ENCODE results near the gene CTRL.

DNA sequence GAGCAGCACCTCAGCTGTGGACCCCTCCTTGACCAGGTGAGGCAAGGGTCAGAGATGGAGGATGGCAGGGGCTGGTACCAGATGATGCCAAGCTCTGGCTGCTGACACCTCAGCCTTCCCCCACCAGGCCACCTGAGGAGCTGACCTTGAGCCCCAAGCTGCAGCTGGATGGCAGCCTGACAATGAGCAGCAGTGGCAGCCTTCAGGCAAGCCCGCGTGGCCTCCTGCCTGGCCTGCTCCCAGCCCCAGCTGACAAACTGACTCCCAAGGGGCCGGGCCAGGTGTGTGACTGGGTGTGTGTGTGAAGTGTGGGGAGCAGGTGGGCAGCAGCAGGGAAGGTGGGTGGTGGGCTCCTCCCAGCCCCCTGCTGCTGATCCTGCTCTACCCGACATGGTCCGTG, 51.7 kb downstream of the CTRL start:
- TF ChIP-seq POLR2A (IDR thresholded peaks at IDR 0.05; ENCODE audit: extremely low read depth, insufficient read length) (no peak), MYC (IDR thresholded peaks at IDR 0.05; ENCODE audit: low read depth, low read length) (no peak)
- TF ChIP-seq, protein P1, sequence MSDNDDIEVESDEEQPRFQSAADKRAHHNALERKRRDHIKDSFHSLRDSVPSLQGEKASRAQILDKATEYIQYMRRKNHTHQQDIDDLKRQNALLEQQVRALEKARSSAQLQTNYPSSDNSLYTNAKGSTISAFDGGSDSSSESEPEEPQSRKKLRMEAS (IDR thresholded peaks at IDR 0.05; ENCODE audit: low read depth, low read length): no peak
- TF ChIP-seq, protein P2, sequence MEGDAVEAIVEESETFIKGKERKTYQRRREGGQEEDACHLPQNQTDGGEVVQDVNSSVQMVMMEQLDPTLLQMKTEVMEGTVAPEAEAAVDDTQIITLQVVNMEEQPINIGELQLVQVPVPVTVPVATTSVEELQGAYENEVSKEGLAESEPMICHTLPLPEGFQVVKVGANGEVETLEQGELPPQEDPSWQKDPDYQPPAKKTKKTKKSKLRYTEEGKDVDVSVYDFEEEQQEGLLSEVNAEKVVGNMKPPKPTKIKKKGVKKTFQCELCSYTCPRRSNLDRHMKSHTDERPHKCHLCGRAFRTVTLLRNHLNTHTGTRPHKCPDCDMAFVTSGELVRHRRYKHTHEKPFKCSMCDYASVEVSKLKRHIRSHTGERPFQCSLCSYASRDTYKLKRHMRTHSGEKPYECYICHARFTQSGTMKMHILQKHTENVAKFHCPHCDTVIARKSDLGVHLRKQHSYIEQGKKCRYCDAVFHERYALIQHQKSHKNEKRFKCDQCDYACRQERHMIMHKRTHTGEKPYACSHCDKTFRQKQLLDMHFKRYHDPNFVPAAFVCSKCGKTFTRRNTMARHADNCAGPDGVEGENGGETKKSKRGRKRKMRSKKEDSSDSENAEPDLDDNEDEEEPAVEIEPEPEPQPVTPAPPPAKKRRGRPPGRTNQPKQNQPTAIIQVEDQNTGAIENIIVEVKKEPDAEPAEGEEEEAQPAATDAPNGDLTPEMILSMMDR (IDR thresholded peaks at IDR 0.05; ENCODE audit: low read depth, low read length): no peak

Data from NB4 (cell line).